Cardiac fibroblast (primary cell): ENCODE results near the gene MUC5B.
"Not testable (repeated sequence)": the region's sequence is repeated elsewhere in the genome, so short reads cannot be mapped to it uniquely, and the experiment has no call there.

Experiments
- DNase-seq, 2 donors: peaks; one replicate each; pipeline versions ENCODE4 v3.0.0 to v3.0.0-alpha.2; 2010; ENCODE audit warnings: low read depth in 2 of 2
- H3K4me3 ChIP-seq, 2 donors: replicated peaks in 1 of 2; 1 replicate in 1 of 2; 2 replicates in 1 of 2; pipeline ENCODE4 v1.5.1; 2011; ENCODE audit warnings: low read depth in 2 of 2, low read length in 2 of 2, mild to moderate bottlenecking in 2 of 2, moderate library complexity in 1 of 2
- TF ChIP-seq, protein P1 (sequence below): IDR thresholded peaks from one replicate; pipeline ENCODE4 v1.5.1; 2011; ENCODE audit warnings: low read depth, mild to moderate bottlenecking, low read length, inconsistent platforms

The MUC5B gene, protein sequence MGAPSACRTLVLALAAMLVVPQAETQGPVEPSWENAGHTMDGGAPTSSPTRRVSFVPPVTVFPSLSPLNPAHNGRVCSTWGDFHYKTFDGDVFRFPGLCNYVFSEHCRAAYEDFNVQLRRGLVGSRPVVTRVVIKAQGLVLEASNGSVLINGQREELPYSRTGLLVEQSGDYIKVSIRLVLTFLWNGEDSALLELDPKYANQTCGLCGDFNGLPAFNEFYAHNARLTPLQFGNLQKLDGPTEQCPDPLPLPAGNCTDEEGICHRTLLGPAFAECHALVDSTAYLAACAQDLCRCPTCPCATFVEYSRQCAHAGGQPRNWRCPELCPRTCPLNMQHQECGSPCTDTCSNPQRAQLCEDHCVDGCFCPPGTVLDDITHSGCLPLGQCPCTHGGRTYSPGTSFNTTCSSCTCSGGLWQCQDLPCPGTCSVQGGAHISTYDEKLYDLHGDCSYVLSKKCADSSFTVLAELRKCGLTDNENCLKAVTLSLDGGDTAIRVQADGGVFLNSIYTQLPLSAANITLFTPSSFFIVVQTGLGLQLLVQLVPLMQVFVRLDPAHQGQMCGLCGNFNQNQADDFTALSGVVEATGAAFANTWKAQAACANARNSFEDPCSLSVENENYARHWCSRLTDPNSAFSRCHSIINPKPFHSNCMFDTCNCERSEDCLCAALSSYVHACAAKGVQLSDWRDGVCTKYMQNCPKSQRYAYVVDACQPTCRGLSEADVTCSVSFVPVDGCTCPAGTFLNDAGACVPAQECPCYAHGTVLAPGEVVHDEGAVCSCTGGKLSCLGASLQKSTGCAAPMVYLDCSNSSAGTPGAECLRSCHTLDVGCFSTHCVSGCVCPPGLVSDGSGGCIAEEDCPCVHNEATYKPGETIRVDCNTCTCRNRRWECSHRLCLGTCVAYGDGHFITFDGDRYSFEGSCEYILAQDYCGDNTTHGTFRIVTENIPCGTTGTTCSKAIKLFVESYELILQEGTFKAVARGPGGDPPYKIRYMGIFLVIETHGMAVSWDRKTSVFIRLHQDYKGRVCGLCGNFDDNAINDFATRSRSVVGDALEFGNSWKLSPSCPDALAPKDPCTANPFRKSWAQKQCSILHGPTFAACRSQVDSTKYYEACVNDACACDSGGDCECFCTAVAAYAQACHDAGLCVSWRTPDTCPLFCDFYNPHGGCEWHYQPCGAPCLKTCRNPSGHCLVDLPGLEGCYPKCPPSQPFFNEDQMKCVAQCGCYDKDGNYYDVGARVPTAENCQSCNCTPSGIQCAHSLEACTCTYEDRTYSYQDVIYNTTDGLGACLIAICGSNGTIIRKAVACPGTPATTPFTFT (N-terminal part only)

GRCh38 chr11:1222491-1223345 lies at the start of gene MUC5B:
TSS of gene MUC5B (plus strand) at chr11:1223066. CDS start at chr11:1223124, 58 bp downstream.
- TF ChIP-seq, protein P1, sequence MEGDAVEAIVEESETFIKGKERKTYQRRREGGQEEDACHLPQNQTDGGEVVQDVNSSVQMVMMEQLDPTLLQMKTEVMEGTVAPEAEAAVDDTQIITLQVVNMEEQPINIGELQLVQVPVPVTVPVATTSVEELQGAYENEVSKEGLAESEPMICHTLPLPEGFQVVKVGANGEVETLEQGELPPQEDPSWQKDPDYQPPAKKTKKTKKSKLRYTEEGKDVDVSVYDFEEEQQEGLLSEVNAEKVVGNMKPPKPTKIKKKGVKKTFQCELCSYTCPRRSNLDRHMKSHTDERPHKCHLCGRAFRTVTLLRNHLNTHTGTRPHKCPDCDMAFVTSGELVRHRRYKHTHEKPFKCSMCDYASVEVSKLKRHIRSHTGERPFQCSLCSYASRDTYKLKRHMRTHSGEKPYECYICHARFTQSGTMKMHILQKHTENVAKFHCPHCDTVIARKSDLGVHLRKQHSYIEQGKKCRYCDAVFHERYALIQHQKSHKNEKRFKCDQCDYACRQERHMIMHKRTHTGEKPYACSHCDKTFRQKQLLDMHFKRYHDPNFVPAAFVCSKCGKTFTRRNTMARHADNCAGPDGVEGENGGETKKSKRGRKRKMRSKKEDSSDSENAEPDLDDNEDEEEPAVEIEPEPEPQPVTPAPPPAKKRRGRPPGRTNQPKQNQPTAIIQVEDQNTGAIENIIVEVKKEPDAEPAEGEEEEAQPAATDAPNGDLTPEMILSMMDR = no peak
- no peak within 1 kb of the TSS for H3K4me3 ChIP-seq
- DNase-seq = peak in 1 of 2 donors; percentile 30

- DNase-seq, H3K4me3 ChIP-seq: not testable (repeated sequence)
Observed at GRCh38 chr11:1173396-1173795, 49.5 kb upstream of the MUC5B start.

DNA sequence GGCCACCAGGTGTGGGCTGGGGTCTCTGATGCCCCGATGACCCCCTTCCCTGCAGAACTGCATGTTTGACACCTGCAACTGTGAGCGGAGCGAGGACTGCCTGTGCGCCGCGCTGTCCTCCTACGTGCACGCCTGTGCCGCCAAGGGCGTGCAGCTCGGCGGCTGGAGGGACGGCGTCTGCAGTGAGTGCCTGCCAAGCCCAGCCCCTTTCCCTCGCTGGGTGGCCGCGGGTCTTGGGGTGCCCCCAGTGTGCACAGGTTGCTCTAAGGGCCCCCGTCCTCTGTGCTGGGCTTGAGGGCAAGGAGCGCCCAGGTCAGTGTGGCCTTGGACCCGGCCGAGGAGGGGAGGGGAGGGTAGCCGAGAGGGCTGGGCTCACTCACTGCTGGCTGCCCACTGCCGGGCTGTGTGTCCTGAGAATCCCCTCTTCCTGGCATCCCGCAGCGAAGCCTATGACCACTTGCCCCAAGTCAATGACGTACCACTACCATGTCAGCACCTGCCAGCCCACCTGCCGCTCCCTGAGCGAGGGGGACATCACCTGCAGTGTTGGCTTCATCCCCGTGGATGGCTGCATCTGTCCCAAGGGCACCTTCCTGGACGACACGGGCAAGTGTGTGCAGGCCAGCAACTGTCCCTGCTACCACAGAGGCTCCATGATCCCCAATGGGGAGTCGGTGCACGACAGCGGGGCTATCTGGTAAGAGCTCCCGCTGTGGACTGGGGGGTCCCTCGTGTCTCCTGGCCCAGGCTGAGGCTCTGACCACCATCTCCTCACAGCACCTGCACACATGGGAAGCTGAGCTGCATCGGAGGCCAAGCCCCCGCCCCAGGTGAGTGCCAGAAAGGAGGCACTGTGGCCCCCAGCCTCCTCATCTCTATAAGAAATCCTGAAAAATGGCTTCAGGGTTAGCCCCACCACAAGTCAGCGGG lies 48.2 kb upstream of the MUC5B start:
- no peak overlapping the region for H3K4me3 ChIP-seq
- DNase-seq = no peak
- TF ChIP-seq, protein P1 = no peak

- TF ChIP-seq, protein P1 = no peak
- DNase-seq = no peak
- no peak overlapping the region for H3K4me3 ChIP-seq
Observed at GRCh38 chr11:1175461-1176223, 47.2 kb upstream of the MUC5B start.

DNA sequence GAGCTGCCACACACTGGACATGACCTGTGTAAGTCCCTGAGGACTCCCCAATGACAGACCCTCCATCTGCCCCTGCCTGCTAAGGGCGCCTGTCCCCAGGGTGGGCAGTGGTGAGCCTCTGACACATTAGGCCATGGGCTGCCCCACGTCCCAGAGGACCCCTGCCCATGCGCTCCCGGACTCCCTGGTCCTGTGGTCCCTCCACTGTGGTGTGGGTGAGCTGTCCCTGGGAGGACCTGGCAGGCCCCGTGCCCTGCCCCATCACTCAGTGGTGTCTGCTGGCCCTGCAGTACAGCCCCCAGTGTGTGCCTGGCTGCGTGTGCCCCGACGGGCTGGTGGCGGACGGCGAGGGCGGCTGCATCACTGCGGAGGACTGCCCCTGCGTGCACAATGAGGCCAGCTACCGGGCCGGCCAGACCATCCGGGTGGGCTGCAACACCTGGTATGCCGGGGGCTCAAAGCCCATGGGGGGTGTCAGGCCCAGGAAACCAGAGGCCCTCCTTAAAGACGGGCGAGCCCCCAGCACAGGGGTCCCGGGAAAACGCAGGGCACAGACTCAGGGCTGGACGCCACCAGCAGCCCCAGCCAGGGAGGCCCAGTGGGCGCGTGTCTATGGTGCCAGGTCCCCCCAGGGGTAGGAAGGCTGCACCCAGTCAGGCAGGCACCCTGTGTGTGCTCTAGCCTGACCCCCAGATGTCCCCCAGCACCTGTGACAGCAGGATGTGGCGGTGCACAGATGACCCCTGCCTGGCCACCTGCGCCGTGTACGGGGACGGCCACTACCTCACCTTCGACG lies 46.4 kb upstream of the MUC5B start:
- DNase-seq = no peak
- H3K4me3 ChIP-seq = no peak overlapping the region
- TF ChIP-seq, protein P1 = no peak
